Measurements from ENCODE around the gene CDH4. TPM values are rescaled to one million over a fixed set of nuclear protein-coding genes. Genes with fewer than 3 reads are reported as not detected.
A peak's percentile ranks its signal among the peaks of the same experiment; 100 is the strongest.

The CDH4 gene
- total RNA-seq, 1 experiment from 2014 or later = 5.3 TPM

GRCh38 chr20:61433816-61434215 lies 181.8 kb downstream of the CDH4 start (continued):
- TF ChIP-seq E2F4 (CRISPR knock-in tag; IDR thresholded peaks at IDR 0.05; ENCODE audit: borderline replicate concordance, low read depth) (no peak), OVOL2 (CRISPR knock-in tag; IDR thresholded peaks at IDR 0.05; ENCODE audit: borderline replicate concordance) (no peak), USF1 (CRISPR knock-in tag; IDR thresholded peaks at IDR 0.05) (no peak), NR3C1 (CRISPR knock-in tag; conservative IDR thresholded peaks at IDR 0.05; ENCODE audit: low read depth) (no peak), GTF2I (CRISPR knock-in tag; conservative IDR thresholded peaks at IDR 0.05) (no peak), ZNF232 (CRISPR knock-in tag; IDR thresholded peaks at IDR 0.05) (no peak)

GRCh38 chr20:61434341-61434781 lies 182.3 kb downstream of the CDH4 start:
- Mint-ChIP-seq H3K27me3 (ENCODE audit: low read depth) (peaks cover 10% of the 10 kb centered on the region), H3K27ac (peak overlapping the region; percentile 69), H3K4me3 (no peak overlapping the region), H3K9me3 (peaks cover 5% of the 10 kb centered on the region), H3K36me3 (no peaks in the 10 kb centered on the region), H3K4me1 (peaks cover 72% of the 10 kb centered on the region)
- TF ChIP-seq EMX1 (CRISPR knock-in tag; IDR thresholded peaks at IDR 0.05) = no peak
- TF ChIP-seq NR3C1 (CRISPR knock-in tag; conservative IDR thresholded peaks at IDR 0.05; ENCODE audit: low read depth) = no peak
- no peak for TF ChIP-seq CBFB (CRISPR knock-in tag; IDR thresholded peaks at IDR 0.05; ENCODE audit: low read depth)
- no peak for TF ChIP-seq FOXP1 (CRISPR knock-in tag; IDR thresholded peaks at IDR 0.05; ENCODE audit: borderline replicate concordance)
- TF ChIP-seq ZBTB43 (CRISPR knock-in tag; IDR thresholded peaks at IDR 0.05) = no peak
- TF ChIP-seq, protein P1, sequence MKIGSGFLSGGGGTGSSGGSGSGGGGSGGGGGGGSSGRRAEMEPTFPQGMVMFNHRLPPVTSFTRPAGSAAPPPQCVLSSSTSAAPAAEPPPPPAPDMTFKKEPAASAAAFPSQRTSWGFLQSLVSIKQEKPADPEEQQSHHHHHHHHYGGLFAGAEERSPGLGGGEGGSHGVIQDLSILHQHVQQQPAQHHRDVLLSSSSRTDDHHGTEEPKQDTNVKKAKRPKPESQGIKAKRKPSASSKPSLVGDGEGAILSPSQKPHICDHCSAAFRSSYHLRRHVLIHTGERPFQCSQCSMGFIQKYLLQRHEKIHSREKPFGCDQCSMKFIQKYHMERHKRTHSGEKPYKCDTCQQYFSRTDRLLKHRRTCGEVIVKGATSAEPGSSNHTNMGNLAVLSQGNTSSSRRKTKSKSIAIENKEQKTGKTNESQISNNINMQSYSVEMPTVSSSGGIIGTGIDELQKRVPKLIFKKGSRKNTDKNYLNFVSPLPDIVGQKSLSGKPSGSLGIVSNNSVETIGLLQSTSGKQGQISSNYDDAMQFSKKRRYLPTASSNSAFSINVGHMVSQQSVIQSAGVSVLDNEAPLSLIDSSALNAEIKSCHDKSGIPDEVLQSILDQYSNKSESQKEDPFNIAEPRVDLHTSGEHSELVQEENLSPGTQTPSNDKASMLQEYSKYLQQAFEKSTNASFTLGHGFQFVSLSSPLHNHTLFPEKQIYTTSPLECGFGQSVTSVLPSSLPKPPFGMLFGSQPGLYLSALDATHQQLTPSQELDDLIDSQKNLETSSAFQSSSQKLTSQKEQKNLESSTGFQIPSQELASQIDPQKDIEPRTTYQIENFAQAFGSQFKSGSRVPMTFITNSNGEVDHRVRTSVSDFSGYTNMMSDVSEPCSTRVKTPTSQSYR (CRISPR knock-in tag; IDR thresholded peaks at IDR 0.05) = no peak
- TF ChIP-seq TEAD4 (CRISPR knock-in tag; IDR thresholded peaks at IDR 0.05) = no peak
- TF ChIP-seq ZNF232 (CRISPR knock-in tag; IDR thresholded peaks at IDR 0.05) = no peak
- TF ChIP-seq RELA (CRISPR knock-in tag; IDR thresholded peaks at IDR 0.05; ENCODE audit: borderline replicate concordance) = no peak
- TF ChIP-seq ATF3 (CRISPR knock-in tag; conservative IDR thresholded peaks at IDR 0.05) = no peak
- TF ChIP-seq KAT7 (CRISPR knock-in tag; IDR thresholded peaks at IDR 0.05; ENCODE audit: borderline replicate concordance) = no peak
- TF ChIP-seq FOXJ3 (CRISPR knock-in tag; IDR thresholded peaks at IDR 0.05; ENCODE audit: borderline replicate concordance) = no peak
- TF ChIP-seq, protein P2, sequence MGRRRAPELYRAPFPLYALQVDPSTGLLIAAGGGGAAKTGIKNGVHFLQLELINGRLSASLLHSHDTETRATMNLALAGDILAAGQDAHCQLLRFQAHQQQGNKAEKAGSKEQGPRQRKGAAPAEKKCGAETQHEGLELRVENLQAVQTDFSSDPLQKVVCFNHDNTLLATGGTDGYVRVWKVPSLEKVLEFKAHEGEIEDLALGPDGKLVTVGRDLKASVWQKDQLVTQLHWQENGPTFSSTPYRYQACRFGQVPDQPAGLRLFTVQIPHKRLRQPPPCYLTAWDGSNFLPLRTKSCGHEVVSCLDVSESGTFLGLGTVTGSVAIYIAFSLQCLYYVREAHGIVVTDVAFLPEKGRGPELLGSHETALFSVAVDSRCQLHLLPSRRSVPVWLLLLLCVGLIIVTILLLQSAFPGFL (CRISPR knock-in tag; IDR thresholded peaks at IDR 0.05; ENCODE audit: borderline replicate concordance) = no peak
- TF ChIP-seq SP1 (CRISPR knock-in tag; conservative IDR thresholded peaks at IDR 0.05) = no peak
- no peak for TF ChIP-seq GTF2I (CRISPR knock-in tag; conservative IDR thresholded peaks at IDR 0.05)
- TF ChIP-seq, protein P3, sequence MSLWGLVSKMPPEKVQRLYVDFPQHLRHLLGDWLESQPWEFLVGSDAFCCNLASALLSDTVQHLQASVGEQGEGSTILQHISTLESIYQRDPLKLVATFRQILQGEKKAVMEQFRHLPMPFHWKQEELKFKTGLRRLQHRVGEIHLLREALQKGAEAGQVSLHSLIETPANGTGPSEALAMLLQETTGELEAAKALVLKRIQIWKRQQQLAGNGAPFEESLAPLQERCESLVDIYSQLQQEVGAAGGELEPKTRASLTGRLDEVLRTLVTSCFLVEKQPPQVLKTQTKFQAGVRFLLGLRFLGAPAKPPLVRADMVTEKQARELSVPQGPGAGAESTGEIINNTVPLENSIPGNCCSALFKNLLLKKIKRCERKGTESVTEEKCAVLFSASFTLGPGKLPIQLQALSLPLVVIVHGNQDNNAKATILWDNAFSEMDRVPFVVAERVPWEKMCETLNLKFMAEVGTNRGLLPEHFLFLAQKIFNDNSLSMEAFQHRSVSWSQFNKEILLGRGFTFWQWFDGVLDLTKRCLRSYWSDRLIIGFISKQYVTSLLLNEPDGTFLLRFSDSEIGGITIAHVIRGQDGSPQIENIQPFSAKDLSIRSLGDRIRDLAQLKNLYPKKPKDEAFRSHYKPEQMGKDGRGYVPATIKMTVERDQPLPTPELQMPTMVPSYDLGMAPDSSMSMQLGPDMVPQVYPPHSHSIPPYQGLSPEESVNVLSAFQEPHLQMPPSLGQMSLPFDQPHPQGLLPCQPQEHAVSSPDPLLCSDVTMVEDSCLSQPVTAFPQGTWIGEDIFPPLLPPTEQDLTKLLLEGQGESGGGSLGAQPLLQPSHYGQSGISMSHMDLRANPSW (CRISPR knock-in tag; conservative IDR thresholded peaks at IDR 0.05; ENCODE audit: low read depth) = no peak
- no peak for DNase-seq (ENCODE audit: low spot score)
- ATAC-seq = no peak
- CTCF ChIA-PET = interaction anchor here (1.0 to 1.4 kb wide), 2 partner anchors 11 to 64 kb away, joined by 3 read pairs; no protein-coding TSS in a partner anchor
- POLR2A ChIA-PET = no interaction called here
